NCI-H69 (cell line): ENCODE measurements around the gene FAAP100.
A peak's percentile ranks its signal among the peaks of the same experiment; 100 is the strongest.
"Not testable (repeated sequence)": the region's sequence is repeated elsewhere in the genome, so short reads cannot be mapped to it uniquely, and the experiment has no call there.

ENCODE experiments used
- DNase-seq: peaks from one replicate; lab custom pipeline; 2025; lab: John Stamatoyannopoulos, UW

Gene FAAP100

GRCh38 chr17:81552244-81553017 is at the start of gene FAAP100:
TSS of gene FAAP100 (minus strand) at chr17:81552353. CDS start at chr17:81552330, 23 bp downstream.
- DNase-seq = peak; percentile 94

DNA sequence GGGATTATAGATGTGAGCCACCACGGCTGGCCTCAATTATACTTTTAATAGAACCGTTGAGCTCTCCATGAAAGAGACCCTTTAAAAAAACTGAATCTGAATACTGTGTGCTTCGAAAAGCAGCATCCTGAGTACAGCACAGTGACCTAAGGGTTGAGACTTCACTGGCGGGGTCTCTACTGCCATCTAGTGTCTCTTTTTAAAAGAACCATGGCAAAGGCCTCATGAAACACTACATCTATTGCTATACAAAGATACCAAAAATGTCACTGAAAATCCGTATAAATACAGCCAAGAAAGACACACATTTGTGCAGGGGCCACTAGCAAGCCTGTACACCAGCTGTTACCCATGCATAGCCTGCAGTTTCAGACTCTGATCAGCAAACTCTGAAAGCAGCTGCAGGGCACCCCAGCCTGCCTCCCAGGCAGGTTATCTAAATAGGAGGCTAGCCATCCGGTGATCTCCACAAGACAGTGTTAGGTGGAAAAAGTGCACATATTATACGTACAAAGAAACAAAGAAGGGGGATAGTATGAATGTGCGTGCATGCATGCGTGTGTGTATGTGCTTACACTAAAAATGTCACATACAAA is 49.5 kb upstream of the FAAP100 start:
- peak; percentile 74 for DNase-seq

DNA sequence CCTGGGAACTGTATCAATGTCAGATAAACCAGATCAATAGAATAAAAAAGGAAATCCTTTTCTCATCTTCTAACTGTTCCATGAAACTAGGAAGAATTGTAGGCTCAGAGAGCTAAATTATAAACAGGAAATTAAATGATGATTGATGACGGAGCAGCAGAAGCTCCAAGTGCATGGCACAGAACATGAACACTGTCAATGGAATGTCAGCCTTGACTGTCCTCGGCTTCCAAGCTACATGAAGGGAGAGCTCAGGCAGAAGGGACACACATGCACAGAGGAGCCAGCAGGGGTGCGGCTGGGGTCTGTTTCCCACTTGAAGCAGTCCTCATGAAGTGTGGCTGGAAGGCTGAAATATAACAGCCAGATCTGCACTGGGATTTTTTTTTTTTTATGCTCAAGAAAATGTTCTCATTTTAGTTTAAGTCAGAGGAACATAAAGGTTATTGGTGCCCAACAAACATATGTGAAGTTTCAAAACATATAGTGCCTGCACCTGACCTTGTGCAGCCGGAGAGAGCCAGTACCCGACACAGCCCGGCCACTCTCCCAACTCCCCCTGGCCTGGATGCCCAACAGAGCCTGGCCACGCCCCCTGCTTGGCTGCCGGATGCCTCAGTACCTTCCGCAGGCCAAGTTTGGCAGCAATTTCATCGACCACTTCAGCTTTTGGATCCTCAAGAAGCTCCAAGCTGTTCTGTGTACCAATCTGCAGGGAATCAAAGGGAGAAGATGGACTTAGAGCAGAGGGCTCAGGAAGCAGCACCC is 47.8 kb upstream of the FAAP100 start:
- no peak for DNase-seq

- no peak for DNase-seq
Observed at GRCh38 chr17:81593105-81593871, 41.1 kb upstream of the FAAP100 start.

GRCh38 chr17:81591971-81592370 is 39.8 kb upstream of the FAAP100 start:
- no peak for DNase-seq

- no peak for DNase-seq
Observed at GRCh38 chr17:81590121-81590520, 38.0 kb upstream of the FAAP100 start.

- DNase-seq = no peak
Observed at GRCh38 chr17:81589612-81590011, 37.5 kb upstream of the FAAP100 start.

GRCh38 chr17:81586096-81586495 is 33.9 kb upstream of the FAAP100 start:
- no peak for DNase-seq

GRCh38 chr17:81584771-81585170 is 32.6 kb upstream of the FAAP100 start:
- DNase-seq = not testable (repeated sequence)

DNA sequence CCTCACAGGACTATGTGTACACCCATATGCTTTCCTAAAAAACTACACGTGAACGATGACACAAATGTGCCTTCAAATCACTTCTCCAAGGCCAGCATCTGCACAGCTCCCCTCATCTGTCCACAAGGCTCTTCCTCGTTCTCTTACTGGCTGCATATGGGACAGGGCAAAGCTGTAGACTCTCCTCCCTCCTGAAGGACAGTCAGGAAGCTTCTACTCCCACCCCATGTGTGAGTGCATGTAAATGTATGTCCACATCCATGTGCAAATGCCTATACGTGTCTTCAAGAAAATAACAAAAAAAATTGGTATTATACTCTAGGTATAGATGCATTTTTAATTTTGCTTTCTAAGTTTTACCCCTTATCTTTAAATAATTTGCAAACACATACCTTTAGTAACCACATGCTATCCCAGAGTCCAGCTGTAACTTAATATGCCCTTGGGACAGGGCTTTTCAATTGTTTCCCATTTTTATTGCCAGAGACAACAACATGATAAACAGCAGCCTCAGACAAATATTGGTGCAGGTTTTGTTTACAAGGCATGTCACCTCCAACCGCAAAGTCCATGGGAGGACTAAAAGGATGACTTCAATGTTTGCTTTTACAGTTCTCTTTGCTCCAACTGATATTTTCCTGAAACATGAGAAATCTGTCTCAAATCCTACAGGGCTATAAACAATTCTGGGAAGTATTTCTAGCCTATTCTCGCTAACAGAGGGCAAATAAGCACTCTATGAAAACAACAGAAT is 31.6 kb upstream of the FAAP100 start:
- peak; percentile 13 for DNase-seq

- DNase-seq = no peak
Observed at GRCh38 chr17:81582749-81583148, 30.6 kb upstream of the FAAP100 start.

DNA sequence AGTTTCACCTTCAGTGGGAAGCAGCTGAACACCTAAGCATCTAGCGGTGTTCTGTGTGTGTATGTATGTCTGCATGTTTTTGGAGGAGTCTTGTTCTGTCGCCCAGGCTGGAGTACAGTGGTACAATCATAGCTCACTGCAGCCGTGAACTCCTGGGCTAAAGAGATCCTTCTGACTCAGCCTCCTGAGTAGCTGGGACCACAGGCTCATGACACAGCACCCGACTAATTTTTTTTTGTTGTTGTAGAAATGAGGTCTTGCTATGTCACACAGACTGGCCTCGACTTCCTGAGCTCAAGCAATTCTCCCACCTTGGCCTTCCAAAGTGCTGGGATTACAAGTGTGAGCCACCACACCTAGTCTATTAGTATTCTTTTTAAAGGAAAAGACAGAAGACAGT is 30.2 kb upstream of the FAAP100 start:
- no peak for DNase-seq

GRCh38 chr17:81581758-81582157 is 29.6 kb upstream of the FAAP100 start:
- no peak for DNase-seq

GRCh38 chr17:81580481-81580880 is 28.3 kb upstream of the FAAP100 start:
- DNase-seq = no peak

GRCh38 chr17:81579821-81580321 is 27.7 kb upstream of the FAAP100 start:
- no peak for DNase-seq

GRCh38 chr17:81579298-81579697 is 27.1 kb upstream of the FAAP100 start:
- no peak for DNase-seq

GRCh38 chr17:81578561-81579225 is 26.5 kb upstream of the FAAP100 start:
- no peak for DNase-seq

- DNase-seq = no peak
Observed at GRCh38 chr17:81578038-81578441, 25.9 kb upstream of the FAAP100 start.

- DNase-seq = no peak
Observed at GRCh38 chr17:81577278-81578000, 25.3 kb upstream of the FAAP100 start.
